CD14-positive monocyte (primary cell): ENCODE data around the gene RPS26. TPM values are rescaled to one million over a fixed set of nuclear protein-coding genes. Genes with fewer than 3 reads are reported as not detected.
A peak's percentile ranks its signal among the peaks of the same experiment; 100 is the strongest.
"Not testable (repeated sequence)": the region's sequence is repeated elsewhere in the genome, so short reads cannot be mapped to it uniquely, and the experiment has no call there.

Experiments
- DNase-seq, 3 donors: peaks; one replicate each; pipeline ENCODE4 v3.0.0-alpha.2; 2011 to 2022
- H2AFZ ChIP-seq: 2 replicates; pipeline ENCODE4 v1.6.0; 2012; ENCODE audit warnings: mild to moderate bottlenecking, low read depth, low read length, inconsistent platforms; ENCODE audit not compliant: insufficient read depth, poor library complexity, severe bottlenecking
- H3K27ac ChIP-seq, 2 donors: 1 replicate in 1 of 2; 2 replicates in 1 of 2; pipeline ENCODE4 v1.5.1; 2012 to 2013; ENCODE audit warnings: low read length in 2 of 2, control low read depth in 1 of 2, inconsistent platforms in 1 of 2, low read depth in 1 of 2, mild to moderate bottlenecking in 1 of 2
- H3K27me3 ChIP-seq, 2 donors: one replicate each; pipeline versions ENCODE4 v1.6.0 to v1.6.1; 2011 to 2013; ENCODE audit warnings: low read length in 2 of 2; ENCODE audit not compliant: control insufficient read depth in 2 of 2, insufficient read depth in 2 of 2
- H3K36me3 ChIP-seq, 2 donors: replicated peaks in 1 of 2; 1 replicate in 1 of 2; 2 replicates in 1 of 2; pipeline versions ENCODE4 v1.5.1 to v1.6.1; 2012 to 2013; ENCODE audit warnings: low read length in 2 of 2, control low read depth in 1 of 2, inconsistent platforms in 1 of 2, mild to moderate bottlenecking in 1 of 2; ENCODE audit not compliant: insufficient read depth in 2 of 2, control insufficient read depth in 1 of 2
- H3K4me1 ChIP-seq, 2 donors: 1 replicate in 1 of 2; 2 replicates in 1 of 2; pipeline versions ENCODE4 v1.5.1 to v1.6.1; 2012 to 2013; ENCODE audit warnings: low read length in 2 of 2, control low read depth in 1 of 2, inconsistent platforms in 1 of 2, mild to moderate bottlenecking in 1 of 2, moderate library complexity in 1 of 2; ENCODE audit not compliant: insufficient read depth in 2 of 2, control insufficient read depth in 1 of 2
- H3K4me2 ChIP-seq: replicated peaks from 2 replicates; pipeline ENCODE3; 2012; ENCODE audit warnings: low read length, moderate library complexity, mild to moderate bottlenecking; ENCODE audit not compliant: poor library complexity, severe bottlenecking; ENCODE audit errors: extremely low read depth
- H3K4me3 ChIP-seq, 3 experiments: fragments of 200-600 bp in 1 of 3; sonication (generic) in 1 of 3; replicated peaks in 1 of 3; 1 replicate in 2 of 3; 2 replicates in 1 of 3; pipeline ENCODE4 v1.5.1; 2011 to 2013; ENCODE audit warnings: low read length in 3 of 3, mild to moderate bottlenecking in 3 of 3, control low read depth in 2 of 3, low read depth in 2 of 3, inconsistent platforms in 1 of 3, moderate library complexity in 1 of 3
- H3K79me2 ChIP-seq: 2 replicates; pipeline ENCODE4 v1.6.0; 2012; ENCODE audit warnings: mild to moderate bottlenecking, control low read depth, inconsistent platforms, low read length, moderate library complexity; ENCODE audit not compliant: insufficient read depth
- H3K9ac ChIP-seq: 2 replicates; pipeline ENCODE4 v1.6.0; 2017; ENCODE audit warnings: low read length, mild to moderate bottlenecking; ENCODE audit not compliant: insufficient read depth, poor library complexity, severe bottlenecking
- H3K9me3 ChIP-seq, 2 donors: replicated peaks in 1 of 2; 1 replicate in 1 of 2; 2 replicates in 1 of 2; pipeline versions ENCODE4 v1.5.1 to v1.6.1; 2012 to 2013; ENCODE audit warnings: low read length in 2 of 2, control low read depth in 1 of 2; ENCODE audit not compliant: control insufficient read depth in 1 of 2, insufficient read depth in 1 of 2
- H4K20me1 ChIP-seq: 2 replicates; pipeline ENCODE4 v1.6.0; 2012; ENCODE audit warnings: mild to moderate bottlenecking, low read length, control low read depth, moderate library complexity; ENCODE audit not compliant: insufficient read depth
- H3K27ac Mint-ChIP-seq, 7 donors: one replicate each; pipeline ENCODE4 v1.8.0; 2020; ENCODE audit warnings: mild to moderate bottlenecking in 7 of 7, mixed read lengths in 7 of 7, moderate library complexity in 6 of 7, inconsistent platforms in 2 of 7
- H3K27me3 Mint-ChIP-seq, 3 donors: one replicate each; pipeline ENCODE4 v1.8.0; 2021 to 2022; ENCODE audit warnings: low read depth in 3 of 3, mild to moderate bottlenecking in 3 of 3, mixed read lengths in 3 of 3, moderate library complexity in 3 of 3, inconsistent platforms in 1 of 3
- H3K36me3 Mint-ChIP-seq, 2 donors: one replicate each; pipeline ENCODE4 v1.8.0; 2020; ENCODE audit warnings: mixed read lengths in 2 of 2, inconsistent platforms in 1 of 2, mild to moderate bottlenecking in 1 of 2
- H3K4me1 Mint-ChIP-seq: one replicate; pipeline ENCODE4 v1.8.0; 2020; ENCODE audit warnings: mild to moderate bottlenecking, mixed read lengths
- H3K4me3 Mint-ChIP-seq, 2 donors: one replicate each; pipeline ENCODE4 v1.8.0; 2020; ENCODE audit warnings: mild to moderate bottlenecking in 2 of 2, mixed read lengths in 2 of 2, moderate library complexity in 1 of 2
- H3K9me3 Mint-ChIP-seq, 7 donors: one replicate each; pipeline ENCODE4 v1.8.0; 2020 to 2022; ENCODE audit warnings: mixed read lengths in 7 of 7, mild to moderate bottlenecking in 6 of 7, moderate library complexity in 6 of 7, inconsistent platforms in 2 of 7
- WGBS: methylation state at CpG from one replicate; pipeline ENCODE4 v1.1.5; 2013; ENCODE audit warnings: missing lambda C conversion rate; ENCODE audit not compliant: insufficient coverage; 5-methylcytosine and 5-hydroxymethylcytosine counted together
- intact Hi-C, 2 donors: fragments of 100-400 bp; cut with micrococcal nuclease; formaldehyde crosslinking; loops; one replicate each; pipeline versions ENCODE4 v1.15.0 to v1.15.1; 2023
- polyA plus RNA-seq, 3 donors: library from polyadenylated mRNA; depleted of rRNA in 1 of 3; unstranded in 2 of 3; stranded (reverse) in 1 of 3; fragments of 300-500 nt in 2 of 3; fragments of >200 nt in 1 of 3; fragmentation: Illumina TruSeq in 2 of 3; gene quantifications; 1 replicate in 2 of 3; 2 replicates in 1 of 3; pipeline ENCODE4 v1.2.3, GENCODE V29; 2012 to 2021

Gene RPS26
- polyA plus RNA-seq, 3 donors: 238 to 363 (median 286) TPM

GRCh38 chr12:55999522-55999921 lies 42.2 kb upstream of the RPS26 start:
- Histone ChIP-seq H3K36me3 (peaks cover 21 to 35% of the 10 kb centered on the region in 2 donors), H3K4me1 (peaks cover 14 to 19% of the 10 kb centered on the region in 2 donors)
- not testable (repeated sequence) for H3K27ac ChIP-seq, H3K27me3 ChIP-seq, H3K9me3 ChIP-seq, H3K79me2 ChIP-seq, H3K4me2 ChIP-seq, H3K4me3 Mint-ChIP-seq, H2AFZ ChIP-seq, H4K20me1 ChIP-seq, DNase-seq, H3K9me3 Mint-ChIP-seq, H3K9ac ChIP-seq, H3K4me3 ChIP-seq, H3K27me3 Mint-ChIP-seq
- WGBS: 82% methylated on average over 3 of the region's 6 CpGs
- intact Hi-C loops: loop anchor here (5.0 to 10.0 kb wide), 2 partner anchors 43 to 105 kb away; partner anchors contain the start of genes PA2G4 (in 1 of the 2) and RPS26 (in 1 of the 2)
- H3K4me1 Mint-ChIP-seq: peaks cover 31% of the 10 kb centered on the region
- H3K36me3 Mint-ChIP-seq: peaks cover 36 to 53% of the 10 kb centered on the region in 2 donors
- H3K27ac Mint-ChIP-seq: peak overlapping the region in 1 of 7 donors; percentile 2

- not testable (repeated sequence) for H3K9me3 Mint-ChIP-seq, H3K9ac ChIP-seq, H3K4me2 ChIP-seq, H3K27ac Mint-ChIP-seq, H3K27ac ChIP-seq, DNase-seq, H3K4me3 Mint-ChIP-seq, H3K27me3 Mint-ChIP-seq, H3K79me2 ChIP-seq, H4K20me1 ChIP-seq, H3K4me3 ChIP-seq, H3K9me3 ChIP-seq, H2AFZ ChIP-seq, H3K27me3 ChIP-seq
- H3K4me1 ChIP-seq: peaks cover 14 to 19% of the 10 kb centered on the region in 2 donors
- H3K36me3 ChIP-seq: peaks cover 17 to 31% of the 10 kb centered on the region in 2 donors
- Mint-ChIP-seq H3K4me1 (peaks cover 32% of the 10 kb centered on the region), H3K36me3 (peaks cover 34 to 53% of the 10 kb centered on the region in 2 donors)
- intact Hi-C loops: loop anchor here (5.0 to 10.0 kb wide), 2 partner anchors 42 to 105 kb away; partner anchors contain the start of genes PA2G4 (in 1 of the 2) and RPS26 (in 1 of the 2)
- over 99% methylated on average over 17 of the region's 33 CpGs for WGBS
These were observed 41.6 kb upstream of the RPS26 start for GRCh38 chr12:55999999-56000540.
